ENCODE measurements around the gene MEDAG. TPM values are rescaled to one million over a fixed set of nuclear protein-coding genes. Genes with fewer than 3 reads are reported as not detected.
A peak's percentile ranks its signal among the peaks of the same experiment; 100 is the strongest.

Gene MEDAG
- total and polyA plus RNA-seq, 2 experiments from 2014 or later, result 1.7 to 2.0 TPM

GRCh38 chr13:30864433-30865122 is 41.5 kb upstream of the MEDAG start:
- Mint-ChIP-seq H3K27ac (peak overlapping the region; percentile 89), H3K9me3 (no peaks in the 10 kb centered on the region), H3K36me3 (ENCODE audit: low read depth) (no peaks in the 10 kb centered on the region), H3K4me3 (peak overlapping the region; percentile 70), H3K27me3 (ENCODE audit: insufficient read depth, low read depth, poor library complexity) (peaks cover 19% of the 10 kb centered on the region), H3K4me1 (peaks cover 45% of the 10 kb centered on the region)
- Histone ChIP-seq H3F3A (replicated peaks; ENCODE audit: low read depth) (no peaks in the 10 kb centered on the region), H3K4me2 (peak overlapping the region; percentile 84), H3K36me3 (ENCODE audit: insufficient read depth) (no peaks in the 10 kb centered on the region), H3K9me2 (ENCODE audit: insufficient read depth) (no peaks in the 10 kb centered on the region), H4K20me1 (replicated peaks; ENCODE audit: insufficient read depth) (no peaks in the 10 kb centered on the region), H2AFZ (no peak overlapping the region), H3K79me2 (replicated peaks; ENCODE audit: insufficient read depth) (0 out of 2 replicates have a peak, but pooled peaks cover 2% of the 10 kb centered on the region), H3K4me1 (ENCODE audit: insufficient read depth) (peaks cover 31% of the 10 kb centered on the region), H3K4me3 (peak overlapping the region; percentile 56), H3K27me3 (ENCODE audit: insufficient read depth) (peaks cover 19% of the 10 kb centered on the region), H3K27ac (ENCODE audit: low read depth) (peak overlapping the region; percentile 92)
- no peak for ATAC-seq
- TF ChIP-seq ZNF331 (CRISPR knock-in tag; IDR thresholded peaks at IDR 0.05; ENCODE audit: low read depth), result no peak
- no peak for TF ChIP-seq CTCF (conservative IDR thresholded peaks at IDR 0.05; ENCODE audit: low read depth in 2 of 2)
- no peak for TF ChIP-seq CREB1 (CRISPR knock-in tag; IDR thresholded peaks at IDR 0.05; ENCODE audit: low read depth)
- no peak for TF ChIP-seq ZNF462 (CRISPR knock-in tag; IDR thresholded peaks at IDR 0.05)
- no peak for TF ChIP-seq REST (IDR thresholded peaks at IDR 0.05; ENCODE audit: unreplicated experiment)
- no peak for TF ChIP-seq EZH2 (IDR thresholded peaks at IDR 0.05; ENCODE audit: low read depth, unreplicated experiment)
- no peak for TF ChIP-seq POLR2AphosphoS5 (IDR thresholded peaks at IDR 0.05; ENCODE audit: low read depth)
- no peak for TF ChIP-seq JUNB (IDR thresholded peaks at IDR 0.05; ENCODE audit: unreplicated experiment)
- no peak for TF ChIP-seq ETS1 (IDR thresholded peaks at IDR 0.05)
- no peak for TF ChIP-seq STAT1 (IDR thresholded peaks at IDR 0.05; ENCODE audit: unreplicated experiment)
- TF ChIP-seq EZH2phosphoT487 (IDR thresholded peaks at IDR 0.05; ENCODE audit: unreplicated experiment), result no peak
- TF ChIP-seq ZNF114 (CRISPR knock-in tag; IDR thresholded peaks at IDR 0.05), result no peak
- TF ChIP-seq NANOG (IDR thresholded peaks at IDR 0.05; ENCODE audit: borderline replicate concordance), result no peak
- DNase-seq (ENCODE audit: low spot score), result peak; percentile 30
